AG08395 (cell line): Measurements from ENCODE around the gene MATN1.
A peak's percentile ranks its signal among the peaks of the same experiment; 100 is the strongest.
"Not testable (repeated sequence)": the region's sequence is repeated elsewhere in the genome, so short reads cannot be mapped to it uniquely, and the experiment has no call there.

Experiments
- DNase-seq: peaks from one replicate; pipeline ENCODE4 v3.0.0; 2012; ENCODE audit warnings: mixed read lengths, low spot score

The MATN1 gene, protein sequence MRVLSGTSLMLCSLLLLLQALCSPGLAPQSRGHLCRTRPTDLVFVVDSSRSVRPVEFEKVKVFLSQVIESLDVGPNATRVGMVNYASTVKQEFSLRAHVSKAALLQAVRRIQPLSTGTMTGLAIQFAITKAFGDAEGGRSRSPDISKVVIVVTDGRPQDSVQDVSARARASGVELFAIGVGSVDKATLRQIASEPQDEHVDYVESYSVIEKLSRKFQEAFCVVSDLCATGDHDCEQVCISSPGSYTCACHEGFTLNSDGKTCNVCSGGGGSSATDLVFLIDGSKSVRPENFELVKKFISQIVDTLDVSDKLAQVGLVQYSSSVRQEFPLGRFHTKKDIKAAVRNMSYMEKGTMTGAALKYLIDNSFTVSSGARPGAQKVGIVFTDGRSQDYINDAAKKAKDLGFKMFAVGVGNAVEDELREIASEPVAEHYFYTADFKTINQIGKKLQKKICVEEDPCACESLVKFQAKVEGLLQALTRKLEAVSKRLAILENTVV

DNA sequence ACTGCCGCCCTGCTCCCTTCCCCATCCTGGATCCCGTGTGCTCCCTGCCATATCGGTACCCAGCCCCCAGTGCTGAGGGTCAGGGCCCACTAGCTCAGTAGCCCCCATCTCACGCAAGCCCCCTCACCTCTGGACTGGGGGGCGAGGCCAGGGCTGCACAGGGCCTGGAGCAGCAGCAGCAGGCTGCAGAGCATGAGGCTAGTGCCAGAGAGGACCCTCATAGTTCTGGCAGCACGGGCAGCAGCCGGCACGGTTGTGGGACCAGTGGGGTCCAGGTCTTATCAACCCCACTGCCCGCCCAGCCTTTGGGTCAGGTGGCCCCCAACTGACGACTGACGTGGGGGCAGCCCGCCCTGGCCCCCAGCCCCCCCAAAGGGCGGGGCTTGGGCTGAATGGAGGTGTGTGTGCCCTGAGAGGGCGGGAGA lies at the start of gene MATN1:
Gene MATN1 (minus strand): TSS at position 255 of the 425 bp plus-strand sequence. CDS start 34 bp downstream, at position 221.
- no peak for DNase-seq

DNA sequence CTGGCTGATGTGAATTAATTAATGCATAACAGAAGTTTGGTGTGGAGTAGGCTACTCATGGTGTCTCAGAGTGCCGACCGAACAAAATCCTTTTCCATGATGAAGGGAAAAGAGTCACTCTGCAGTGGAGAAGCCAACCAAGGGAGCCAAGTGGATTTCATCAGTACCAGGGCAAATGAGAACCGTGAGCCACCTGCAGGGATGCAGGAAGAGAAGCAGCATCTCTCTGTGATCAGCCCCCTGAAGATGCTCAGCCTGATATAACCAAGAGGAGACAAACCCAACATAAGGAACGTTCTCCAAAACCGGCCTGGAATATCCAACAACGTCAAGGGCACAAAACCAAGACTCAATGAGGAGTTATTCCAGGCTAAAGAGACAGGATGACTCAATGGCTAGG lies 47.6 kb upstream of the MATN1 start:
- no peak for DNase-seq

DNA sequence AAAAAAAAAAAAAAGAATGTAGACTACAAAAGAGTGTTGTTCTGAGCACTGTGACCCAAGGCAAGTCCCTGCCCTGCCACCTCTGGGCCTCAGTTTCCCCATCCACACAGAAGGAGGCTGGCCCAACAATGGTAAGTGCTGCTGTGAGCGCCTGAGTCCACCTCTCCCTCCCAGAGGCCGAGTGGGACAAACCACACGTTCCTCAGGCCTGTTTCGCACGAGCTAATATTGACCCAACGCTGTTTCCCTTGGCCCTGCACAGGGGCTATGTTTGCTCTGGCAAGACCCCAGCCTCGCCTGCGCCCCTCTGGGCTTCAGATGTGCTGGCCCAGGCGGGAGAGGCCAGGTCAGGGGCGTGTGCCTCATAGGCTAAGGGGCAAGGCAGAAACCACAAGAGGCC lies 46.8 kb upstream of the MATN1 start:
- no peak for DNase-seq

DNA sequence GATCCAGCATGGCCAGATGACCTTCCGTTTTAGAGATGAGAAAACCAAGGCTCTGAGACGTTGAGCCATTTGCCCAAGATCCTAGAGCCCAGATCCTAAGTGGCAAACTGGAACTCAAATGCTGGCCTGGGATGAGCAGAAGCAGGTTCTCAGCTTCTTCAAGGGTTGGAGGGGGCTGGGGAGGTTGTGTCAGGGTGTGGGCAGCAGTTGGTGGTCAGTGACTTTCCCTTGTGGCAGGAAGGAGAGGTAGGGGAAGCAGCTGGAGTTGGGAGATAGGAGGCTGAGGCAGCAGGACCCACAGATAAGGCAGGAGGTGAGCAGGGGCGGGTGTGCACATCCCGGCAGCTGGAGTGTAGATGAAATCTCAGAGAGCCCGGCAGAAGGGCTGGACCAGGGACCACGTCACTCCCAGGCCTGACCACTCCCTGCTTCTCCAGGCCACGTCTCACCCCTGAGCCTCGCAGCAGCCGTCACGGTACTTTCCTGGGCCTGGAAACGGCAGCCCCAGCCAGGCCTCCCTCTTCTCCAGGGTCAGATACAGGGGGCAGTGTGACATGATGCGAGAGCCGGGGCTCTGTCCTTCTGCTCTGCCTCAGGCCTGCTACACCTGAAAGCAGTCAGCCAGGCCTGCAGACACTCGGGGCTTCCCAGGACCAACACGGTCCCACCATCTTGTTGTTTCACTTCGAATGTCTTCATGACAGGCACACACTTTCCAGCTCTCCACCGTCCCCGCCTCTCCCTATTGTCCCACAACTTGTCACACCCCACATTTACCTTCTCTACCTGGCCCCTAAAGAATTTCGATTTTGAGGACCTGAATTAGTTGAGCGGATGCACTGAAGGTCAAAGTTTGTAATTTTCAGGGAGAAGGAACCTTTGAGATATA lies 45.7 kb upstream of the MATN1 start:
- DNase-seq: no peak

DNA sequence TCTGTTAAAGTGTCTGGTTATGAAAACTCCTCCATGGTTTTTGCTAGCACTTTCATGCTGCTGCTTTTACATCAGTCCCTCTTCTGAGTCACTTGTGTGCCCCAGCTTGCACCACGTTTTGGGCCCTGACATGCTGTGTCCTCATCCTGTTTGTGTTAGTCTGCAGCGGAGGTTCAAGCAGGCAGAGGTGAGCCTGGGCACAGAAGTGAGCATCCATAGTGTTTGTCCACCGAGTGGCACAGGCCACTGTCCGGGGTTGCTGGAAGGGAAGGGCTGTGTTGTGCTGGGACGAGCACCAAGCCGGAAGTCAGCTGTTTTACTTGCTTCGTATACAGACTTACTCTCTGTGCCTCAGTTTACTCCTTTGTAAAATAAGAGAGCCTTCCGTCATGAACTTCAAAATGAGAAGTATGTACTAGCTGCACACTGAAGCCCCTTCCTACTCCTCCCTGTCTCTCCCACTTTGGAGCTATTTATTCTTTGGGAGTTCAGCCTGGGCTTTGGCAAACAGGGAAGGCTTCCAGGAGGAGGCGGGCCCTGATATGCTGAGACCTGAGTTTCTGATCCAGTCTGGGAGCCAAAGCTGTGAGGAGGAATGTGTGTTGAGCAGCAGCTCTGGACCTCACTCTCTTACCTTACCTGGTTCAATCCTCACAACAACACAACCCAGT lies 44.9 kb upstream of the MATN1 start:
- no peak for DNase-seq

DNA sequence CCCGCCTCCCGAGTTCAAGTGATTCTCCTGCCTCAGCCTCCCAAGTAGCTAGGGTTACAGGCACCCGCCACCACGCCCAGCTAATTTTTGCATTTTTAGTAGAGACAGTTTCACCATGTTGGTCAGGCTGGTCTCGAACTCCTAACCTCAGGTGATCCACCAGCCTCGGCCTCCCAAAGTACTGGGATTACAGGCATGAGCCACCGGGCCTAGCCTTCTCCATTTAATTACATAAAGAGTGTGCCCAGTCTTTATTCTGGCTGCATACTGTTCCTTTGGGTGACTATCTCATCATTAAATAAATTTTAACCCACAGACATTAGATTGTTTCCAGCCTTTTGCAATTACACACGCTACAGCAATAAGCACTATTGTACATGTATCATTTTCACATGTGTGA lies 43.6 kb upstream of the MATN1 start:
- not testable (repeated sequence) for DNase-seq

DNA sequence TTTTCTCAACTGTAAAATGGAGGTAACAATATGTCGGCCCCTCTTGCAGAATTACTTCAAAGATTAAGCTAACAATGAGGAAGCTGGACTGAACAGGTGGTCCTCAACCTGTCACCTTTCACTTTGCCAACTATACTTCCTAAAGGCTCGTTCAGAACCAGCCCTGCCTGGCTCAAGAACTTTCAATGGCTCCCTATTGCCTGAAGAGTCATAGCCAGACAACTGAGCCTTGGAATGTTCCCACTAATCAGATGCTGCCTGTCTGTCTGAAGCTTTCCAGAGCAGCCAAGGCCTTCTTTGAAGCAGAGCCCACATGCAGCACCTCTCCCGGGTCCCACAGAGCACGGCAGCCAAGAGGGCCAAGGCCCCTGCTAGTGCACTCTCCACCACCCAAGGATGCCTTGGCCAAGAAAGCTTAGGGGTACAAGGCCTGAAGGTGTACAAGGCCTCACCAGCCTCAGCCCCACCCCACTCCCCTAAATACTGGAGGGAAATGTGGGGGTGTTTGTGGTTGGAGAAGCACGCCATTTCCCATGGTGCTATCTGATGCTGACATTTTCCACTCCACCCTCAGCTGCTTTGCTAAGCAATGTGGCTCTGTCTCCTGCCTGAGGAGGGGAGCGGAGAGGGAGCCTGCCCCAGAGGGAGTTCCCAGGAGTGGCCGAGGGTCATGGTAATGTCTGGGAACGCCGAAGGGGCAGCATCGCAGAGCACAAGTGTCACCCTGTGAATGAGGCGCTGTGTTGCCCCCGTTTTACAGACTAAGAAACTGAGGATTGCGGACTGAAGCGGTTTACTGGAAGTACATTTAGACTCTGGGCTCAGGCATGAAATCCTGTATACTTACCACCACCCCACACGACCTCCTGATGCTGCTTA lies 42.4 kb upstream of the MATN1 start:
- DNase-seq: no peak

DNA sequence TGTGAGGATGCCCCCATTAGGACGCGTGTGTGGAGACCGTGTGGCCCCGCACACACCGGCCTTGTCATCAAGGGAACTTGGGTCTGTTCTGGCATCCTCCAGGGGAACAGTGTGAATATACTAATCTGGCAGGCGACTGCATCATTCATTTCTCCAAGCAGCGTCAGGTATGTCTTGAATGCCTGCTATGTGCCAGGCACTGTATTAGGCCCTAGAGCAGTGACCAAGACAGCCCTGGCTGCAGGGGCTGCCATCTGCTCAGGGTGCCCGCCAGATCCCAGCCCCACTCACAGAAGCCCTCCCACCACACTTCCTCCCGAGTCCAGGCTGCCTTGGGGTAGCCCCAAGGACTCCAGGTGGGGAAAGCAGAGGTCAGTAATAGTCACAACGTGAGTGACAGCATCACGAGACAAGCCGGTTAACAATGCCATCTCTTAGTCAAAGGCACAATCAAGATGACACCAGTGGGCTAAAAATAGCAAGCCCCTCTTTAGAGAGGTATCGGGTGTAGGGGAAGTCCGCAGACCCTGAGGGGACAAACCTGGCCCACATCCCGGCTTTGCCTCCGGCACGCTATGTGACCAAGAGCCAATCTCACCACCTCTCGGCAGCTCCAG lies 41.7 kb upstream of the MATN1 start:
- no peak for DNase-seq

DNA sequence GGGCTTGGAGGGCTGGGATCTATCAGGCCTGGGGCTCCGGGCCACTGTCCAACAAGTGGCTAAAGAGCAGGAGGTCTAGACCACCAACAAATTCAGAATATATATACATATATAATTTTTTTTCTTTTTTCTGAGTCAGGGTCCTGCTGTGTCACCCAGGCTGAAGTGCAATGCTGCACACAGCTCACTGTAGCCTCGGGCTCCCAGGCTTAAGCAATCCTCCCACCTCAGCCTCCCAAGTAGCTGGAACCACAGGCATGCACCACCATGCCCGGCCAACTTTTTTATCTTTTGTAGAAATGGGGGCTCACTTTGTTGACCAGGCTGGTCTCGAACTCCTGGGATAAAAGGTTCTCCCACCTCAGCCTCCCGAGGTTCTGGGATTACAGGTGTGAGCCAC lies 41.0 kb upstream of the MATN1 start:
- no peak for DNase-seq

DNA sequence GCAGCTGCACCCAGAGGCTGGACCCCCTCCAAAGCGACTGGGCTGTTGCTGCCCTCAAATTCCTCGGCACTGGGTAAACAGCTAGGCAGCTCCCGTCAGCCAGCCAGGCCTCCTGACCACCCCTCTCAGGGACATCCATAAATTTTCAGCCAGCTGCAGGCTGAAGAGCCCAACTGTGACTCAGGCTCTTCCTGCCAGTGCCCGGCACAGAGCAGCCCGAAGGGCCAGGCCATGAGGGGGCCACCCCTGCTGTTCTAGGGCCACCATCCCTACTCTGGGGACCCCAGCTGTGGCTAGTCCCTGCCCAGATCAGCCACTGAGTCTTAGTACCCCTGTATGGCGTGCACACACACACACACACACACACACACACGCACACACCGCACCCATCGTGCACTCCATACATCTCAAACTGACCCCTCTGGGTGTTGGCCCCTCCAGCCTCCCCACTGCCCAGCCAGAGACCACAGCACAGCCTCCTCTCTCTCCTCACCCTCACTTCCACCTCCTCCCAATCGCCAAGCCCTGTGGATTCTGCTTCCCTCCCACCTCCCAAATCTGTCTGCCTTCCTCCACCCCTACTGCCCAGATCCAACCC lies 40.4 kb upstream of the MATN1 start:
- peak; percentile 77 for DNase-seq

DNA sequence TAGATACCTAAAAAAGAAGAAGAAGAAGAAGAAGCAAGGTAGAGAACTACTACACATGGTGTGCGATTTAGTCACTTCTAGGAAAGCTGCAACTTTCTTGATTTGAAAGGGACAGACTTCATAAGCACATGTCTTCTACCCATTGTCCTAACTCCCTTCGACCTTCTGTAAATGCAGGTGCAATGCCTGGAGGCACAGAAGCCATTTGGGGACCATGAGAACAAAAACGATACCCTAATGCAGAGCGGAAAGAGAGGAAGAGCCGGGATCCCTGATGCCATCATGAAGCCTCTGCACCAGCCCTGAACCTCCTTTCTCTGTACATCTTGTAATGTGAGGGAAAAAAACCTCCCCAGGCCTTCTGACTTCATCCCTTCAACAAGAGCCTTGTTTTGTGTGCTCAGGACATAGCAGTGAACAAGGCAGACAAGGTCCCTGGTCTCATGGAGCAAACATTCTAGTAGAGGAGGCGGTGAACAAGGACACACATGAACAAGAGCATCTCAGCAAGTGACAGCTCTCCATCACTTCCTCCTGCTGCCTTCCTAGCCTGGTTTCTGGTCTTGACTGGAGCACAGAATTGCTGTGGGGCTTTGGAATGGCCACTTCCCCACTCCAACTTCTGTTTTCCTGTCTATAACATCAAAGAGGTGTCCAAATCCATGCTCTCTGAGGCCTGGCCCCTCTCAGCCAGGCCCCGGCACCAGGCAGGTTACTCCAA lies 39.7 kb upstream of the MATN1 start:
- DNase-seq: no peak

DNA sequence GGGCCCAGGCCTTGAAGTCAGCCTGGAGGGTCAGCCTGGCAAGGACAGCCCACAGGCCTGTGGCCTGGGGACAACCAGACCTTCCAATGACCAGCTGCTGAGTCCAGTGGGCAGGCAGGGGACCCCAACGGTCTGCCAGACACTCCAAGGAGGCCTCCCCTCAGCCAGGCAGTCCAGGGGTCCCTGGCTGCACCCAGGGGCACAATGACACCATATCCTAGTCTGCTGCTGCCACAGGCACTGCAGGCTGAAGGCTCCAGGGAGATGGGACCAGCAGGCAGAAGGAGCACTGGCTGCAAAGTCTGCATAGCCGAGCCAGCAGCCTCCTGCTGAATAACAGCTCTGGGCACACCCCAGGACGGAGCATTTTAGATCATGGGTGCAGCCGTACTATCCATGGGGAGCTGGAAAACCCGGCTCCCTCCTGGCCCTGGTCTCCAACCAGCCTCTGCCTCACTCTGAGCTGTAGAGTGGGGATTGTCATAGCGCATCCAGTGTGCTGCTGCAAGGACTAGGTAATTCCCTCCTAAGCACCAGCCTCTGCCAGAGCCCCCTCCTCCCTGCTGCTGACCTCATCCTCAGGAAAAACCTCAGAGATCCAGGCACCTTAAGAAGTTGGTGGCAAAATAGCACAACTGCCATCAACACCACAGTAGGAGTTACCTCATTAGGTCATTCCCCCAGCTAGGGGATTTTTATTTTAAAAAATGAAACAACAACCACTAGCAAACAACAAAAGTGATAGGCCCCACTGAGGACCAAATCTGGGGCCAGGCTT lies 39.0 kb upstream of the MATN1 start:
- no peak for DNase-seq

DNA sequence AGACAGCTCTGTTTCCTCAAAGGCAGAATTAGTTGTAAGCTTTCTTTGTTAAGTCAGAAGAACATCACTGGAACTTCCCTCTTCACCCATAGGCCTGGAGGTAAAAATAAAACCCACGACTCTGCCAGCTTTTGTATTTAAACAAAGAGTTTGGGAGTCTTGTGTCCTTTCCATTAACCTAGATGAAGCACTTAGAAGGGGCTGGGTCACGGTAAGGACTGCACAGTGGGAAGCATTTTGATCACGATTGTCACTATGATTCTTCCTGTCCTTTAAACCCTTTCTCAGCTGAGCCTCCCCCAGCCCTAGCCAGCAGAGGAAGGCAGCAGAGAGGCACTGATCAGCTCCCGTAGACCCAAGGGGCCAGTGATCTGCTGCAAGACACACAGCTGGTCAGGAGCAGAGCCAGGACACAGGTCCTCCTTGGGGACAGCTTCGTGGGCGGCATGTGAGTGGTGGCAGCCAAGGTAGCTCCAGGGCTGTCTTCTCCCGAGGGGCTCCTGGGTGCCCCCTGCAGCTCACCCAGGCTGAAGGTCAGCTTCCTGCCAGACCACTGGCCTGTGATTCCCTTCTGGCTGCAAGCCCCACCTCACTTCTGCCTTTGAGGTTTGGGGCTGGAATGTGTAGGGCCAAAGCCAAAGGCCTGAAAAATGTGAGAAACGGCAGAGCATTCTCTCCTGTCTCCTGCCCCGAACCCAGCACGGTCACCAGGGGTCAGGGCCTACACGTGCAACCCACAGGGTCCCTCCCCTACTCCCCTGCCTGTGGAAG lies 38.2 kb upstream of the MATN1 start:
- DNase-seq: peak; percentile 57

DNA sequence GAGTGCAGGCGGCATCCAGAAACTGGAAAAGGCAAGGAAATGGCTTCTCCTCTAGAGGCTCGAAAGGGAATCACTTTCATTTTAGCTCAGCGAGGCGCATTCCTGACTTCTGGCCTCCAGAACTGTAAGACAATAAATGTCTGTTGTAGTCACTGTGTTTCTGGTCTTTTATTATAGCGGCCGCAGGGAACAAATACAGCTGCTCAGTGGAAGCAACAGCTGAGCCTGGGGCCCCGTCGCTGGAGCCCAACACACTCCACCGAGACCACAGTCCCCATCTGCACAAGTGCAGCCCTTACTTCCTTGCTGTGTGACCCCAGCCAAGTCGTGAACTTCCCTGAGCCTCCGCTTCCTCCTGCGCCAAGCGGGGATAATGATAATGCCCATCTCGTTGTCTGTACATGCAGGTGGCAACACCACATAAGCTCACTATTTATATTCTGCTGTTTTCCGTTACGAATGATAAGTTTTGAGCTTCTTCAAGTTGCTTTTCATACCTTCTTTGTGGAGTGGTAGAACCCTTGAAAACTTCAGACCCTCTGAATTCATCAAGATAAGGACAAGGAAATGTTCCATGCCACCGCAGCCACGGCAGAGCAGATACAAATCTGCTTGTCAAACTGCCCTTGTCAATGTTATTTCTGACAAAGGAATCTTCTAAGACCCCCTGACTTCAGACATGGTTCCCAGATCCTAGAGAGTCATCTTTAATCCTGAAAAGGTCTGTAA lies 37.4 kb upstream of the MATN1 start:
- no peak for DNase-seq

DNA sequence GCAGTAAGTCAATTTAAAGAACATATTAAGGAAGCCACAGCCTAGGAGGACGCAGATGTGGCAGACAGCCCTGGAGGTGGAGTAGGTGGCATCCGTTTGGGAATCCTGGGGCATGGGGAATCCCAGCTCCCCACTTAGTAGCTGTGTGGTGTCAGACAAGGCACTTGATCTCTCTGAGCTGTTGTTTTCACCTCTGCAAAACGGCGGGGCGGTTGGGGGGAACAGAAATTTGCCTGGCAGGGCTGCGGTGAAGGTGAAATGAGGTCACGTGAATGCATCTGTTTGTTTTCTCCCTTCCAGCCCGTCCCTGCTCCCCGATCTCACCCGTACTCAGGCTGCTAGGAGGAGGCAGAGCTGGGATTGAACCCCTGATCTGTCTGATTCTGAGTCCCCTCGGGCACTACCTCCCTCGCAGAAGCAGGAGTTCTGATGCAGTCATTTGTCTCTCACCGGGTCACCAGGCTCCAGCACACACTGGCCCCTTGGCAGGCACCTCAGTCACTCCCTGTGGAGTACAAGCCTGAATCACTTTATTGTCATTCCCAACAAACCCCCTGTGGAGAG lies 36.4 kb upstream of the MATN1 start:
- DNase-seq: no peak

DNA sequence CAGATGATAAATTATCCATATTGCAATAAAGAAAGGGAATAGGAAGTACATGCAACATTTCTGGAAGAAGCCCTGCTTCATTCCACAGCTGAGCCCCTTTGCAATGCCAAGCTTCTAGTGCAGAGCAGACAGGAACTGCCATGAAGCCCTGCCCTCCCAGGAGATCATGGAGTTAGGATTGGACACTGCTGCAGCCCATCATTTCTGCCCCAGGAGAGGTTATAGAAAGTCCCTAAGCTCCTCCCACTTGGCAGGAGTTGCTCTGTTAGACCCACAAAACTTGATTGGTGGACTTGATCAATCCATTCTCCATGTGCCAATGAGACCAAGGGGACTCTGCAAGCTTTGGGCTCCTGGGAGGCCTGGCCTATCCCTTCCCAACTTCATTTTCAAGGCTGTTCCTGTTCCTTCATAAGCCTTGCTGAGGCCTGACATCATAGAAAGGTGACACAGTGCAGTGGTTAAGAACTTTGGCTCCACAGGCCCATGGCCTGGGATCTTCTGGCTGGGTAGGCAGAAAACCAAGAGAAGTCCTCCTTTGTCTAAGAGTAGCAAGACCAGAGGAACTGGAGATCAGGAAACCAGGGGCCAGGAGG lies 35.5 kb upstream of the MATN1 start:
- DNase-seq: peak; percentile 18
